ENCODE data around the gene CASP8AP2.

- TF ChIP-seq CTCF (IDR thresholded peaks at IDR 0.05; ENCODE audit: low read length) (no peak), EZH2 (optimal IDR thresholded peaks at IDR 0.05; ENCODE audit: low read depth, low read length) (no peak)
Measured at GRCh38 chr6:89840538-89840937, 10.9 kb downstream of the CASP8AP2 start.
